Measurements from ENCODE around the gene THAP6. TPM values are rescaled to one million over a fixed set of nuclear protein-coding genes. Genes with fewer than 3 reads are reported as not detected.
"Not testable (repeated sequence)": the region's sequence is repeated elsewhere in the genome, so short reads cannot be mapped to it uniquely, and the experiment has no call there.

The THAP6 gene, protein sequence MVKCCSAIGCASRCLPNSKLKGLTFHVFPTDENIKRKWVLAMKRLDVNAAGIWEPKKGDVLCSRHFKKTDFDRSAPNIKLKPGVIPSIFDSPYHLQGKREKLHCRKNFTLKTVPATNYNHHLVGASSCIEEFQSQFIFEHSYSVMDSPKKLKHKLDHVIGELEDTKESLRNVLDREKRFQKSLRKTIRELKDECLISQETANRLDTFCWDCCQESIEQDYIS
- 18.6 and 19.8 TPM in 2 replicates for total RNA-seq (2014; rRNA removed; shearing (Covaris generic))
- 8.1 and 11.2 TPM in 2 replicates for polyA plus RNA-seq (2015; cell fraction: cytosol; rRNA removed)
- polyA plus RNA-seq (2015; cell fraction: nucleus; rRNA removed): 21.2 and 36.3 TPM in 2 replicates

- in situ Hi-C loops (cut with HindIII; ENCODE audit: low pct_unique_long_range_greater_than_20kb, low sequenced_read_pairs): no loop called here
- peak; percentile 97 for DNase-seq (ENCODE audit: low read depth, low spot score)
Observed at GRCh38 chr4:75514131-75514948, at the start of gene THAP6, which contains the start of gene RCHY1. TSS of gene THAP6 (plus strand) at chr4:75514473. CDS start at chr4:75515453, 980 bp downstream. TSS of gene RCHY1 (minus strand) at chr4:75514403. CDS start at chr4:75514286, 117 bp downstream.

- no peak for DNase-seq (ENCODE audit: low read depth, low spot score)
- in situ Hi-C loops (cut with HindIII; ENCODE audit: low pct_unique_long_range_greater_than_20kb, low sequenced_read_pairs): no loop called here
Observed at GRCh38 chr4:75469896-75470295, 44.4 kb upstream of the THAP6 start.

DNA sequence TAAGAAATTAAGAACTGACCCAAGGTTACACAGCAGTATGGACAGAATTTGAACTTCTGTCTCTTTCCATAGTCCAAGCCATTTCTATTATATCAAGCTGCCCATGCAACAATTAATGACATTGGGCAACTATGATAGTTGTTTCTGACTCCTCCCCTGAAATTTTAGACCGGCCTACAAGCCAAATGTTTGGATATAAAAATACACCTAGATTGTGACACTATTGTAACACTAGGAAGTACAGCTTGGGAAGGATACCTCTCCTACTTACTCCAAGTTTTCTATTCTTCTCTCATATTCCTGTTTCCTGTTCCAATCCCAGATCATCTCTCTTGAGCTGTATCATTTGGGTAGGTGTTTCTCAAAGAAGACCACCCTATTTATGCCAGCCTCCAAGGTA lies 43.5 kb upstream of the THAP6 start:
- DNase-seq (ENCODE audit: low read depth, low spot score): no peak
- in situ Hi-C loops (cut with HindIII; ENCODE audit: low pct_unique_long_range_greater_than_20kb, low sequenced_read_pairs): no loop called here

DNA sequence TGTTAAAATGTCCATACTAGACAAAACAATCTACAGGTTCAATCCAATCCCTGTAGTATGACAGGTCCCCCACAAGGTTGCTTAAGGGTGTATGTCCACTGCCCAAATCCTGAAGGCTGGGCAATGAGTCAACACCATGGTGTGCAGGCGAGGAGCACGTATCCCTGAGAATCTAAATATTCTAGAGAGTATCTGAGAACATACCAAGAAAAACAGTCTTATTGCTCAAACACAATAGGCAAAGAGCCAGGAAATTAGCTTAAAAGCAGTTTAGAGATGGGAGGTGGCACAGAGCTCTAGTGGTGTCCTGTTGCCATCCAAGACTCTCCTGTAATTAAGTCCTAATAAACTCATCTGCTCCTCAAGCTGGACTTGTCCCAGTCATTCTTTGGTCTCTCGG lies 37.1 kb upstream of the THAP6 start:
- in situ Hi-C loops (cut with HindIII; ENCODE audit: low pct_unique_long_range_greater_than_20kb, low sequenced_read_pairs): no loop called here
- DNase-seq (ENCODE audit: low read depth, low spot score): no peak

- in situ Hi-C loops (cut with HindIII; ENCODE audit: low pct_unique_long_range_greater_than_20kb, low sequenced_read_pairs): no loop called here
- DNase-seq (ENCODE audit: low read depth, low spot score): no peak
Observed at GRCh38 chr4:75484190-75484589, 30.1 kb upstream of the THAP6 start.

GRCh38 chr4:75490155-75490554 lies 24.1 kb upstream of the THAP6 start:
- peak; percentile 31 for DNase-seq (ENCODE audit: low read depth, low spot score)
- in situ Hi-C loops (cut with HindIII; ENCODE audit: low pct_unique_long_range_greater_than_20kb, low sequenced_read_pairs): no loop called here

DNA sequence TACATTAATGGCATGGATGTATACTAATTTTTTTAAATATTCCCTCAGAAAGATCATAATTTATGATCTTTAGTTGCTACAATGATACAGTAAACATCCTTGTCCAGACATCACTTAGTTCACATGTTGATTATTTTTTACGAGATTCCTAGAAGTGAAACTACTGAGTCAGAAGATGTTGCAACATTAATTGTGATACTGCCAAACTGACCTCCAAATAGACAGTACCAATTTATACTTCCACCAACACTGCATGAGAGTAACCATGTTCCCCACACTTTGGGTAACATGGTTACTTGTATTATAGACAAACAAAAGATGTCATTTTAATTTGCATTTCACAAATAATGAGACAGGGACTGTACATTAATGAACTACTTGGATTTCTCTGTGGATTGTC lies 19.7 kb upstream of the THAP6 start:
- peak; percentile 8 for DNase-seq (ENCODE audit: low read depth, low spot score)
- in situ Hi-C loops (cut with HindIII; ENCODE audit: low pct_unique_long_range_greater_than_20kb, low sequenced_read_pairs): no loop called here

DNA sequence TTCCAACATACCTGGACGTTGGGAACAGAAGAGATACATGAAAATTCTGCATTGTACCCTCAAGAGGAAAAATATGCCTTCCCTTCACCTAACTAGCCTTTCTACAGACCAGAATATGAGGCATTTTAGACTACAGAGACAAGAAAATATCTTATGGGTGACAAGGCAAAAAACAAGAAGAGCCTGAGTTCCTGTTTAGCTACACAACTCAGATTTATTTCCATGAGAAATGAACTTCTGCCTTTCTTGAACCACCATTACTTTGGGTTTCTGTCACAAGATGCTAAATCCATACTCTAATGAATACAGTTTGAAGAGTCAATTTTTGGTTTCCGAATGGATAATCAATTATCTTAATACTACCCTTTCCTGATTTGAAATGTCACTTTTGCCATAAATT lies 18.8 kb upstream of the THAP6 start:
- no peak for DNase-seq (ENCODE audit: low read depth, low spot score)
- in situ Hi-C loops (cut with HindIII; ENCODE audit: low pct_unique_long_range_greater_than_20kb, low sequenced_read_pairs): no loop called here

DNA sequence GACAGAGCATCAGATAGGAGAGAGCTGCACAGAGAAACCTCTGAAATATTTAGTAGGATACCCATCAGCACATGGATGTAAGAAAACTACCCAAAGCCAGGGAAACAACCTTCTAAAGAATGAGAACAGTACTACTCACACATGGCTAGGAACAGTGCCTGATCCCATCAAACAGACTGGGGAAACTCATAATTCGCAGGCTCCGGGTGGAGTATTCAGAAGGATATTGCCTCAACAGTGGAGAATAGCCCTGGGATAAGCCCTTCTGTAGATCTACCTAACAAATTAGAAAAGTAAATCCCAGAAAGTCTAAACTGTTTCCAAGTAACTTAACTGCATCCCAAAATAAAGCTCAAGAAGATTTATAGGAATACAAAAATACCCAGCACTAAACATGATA lies 17.9 kb upstream of the THAP6 start:
- no peak for DNase-seq (ENCODE audit: low read depth, low spot score)
- in situ Hi-C loops (cut with HindIII; ENCODE audit: low pct_unique_long_range_greater_than_20kb, low sequenced_read_pairs): no loop called here

- in situ Hi-C loops (cut with HindIII; ENCODE audit: low pct_unique_long_range_greater_than_20kb, low sequenced_read_pairs): no loop called here
- no peak for DNase-seq (ENCODE audit: low read depth, low spot score)
Observed at GRCh38 chr4:75497133-75497532, 17.1 kb upstream of the THAP6 start.

- in situ Hi-C loops (cut with HindIII; ENCODE audit: low pct_unique_long_range_greater_than_20kb, low sequenced_read_pairs): no loop called here
- DNase-seq (ENCODE audit: low read depth, low spot score): no peak
Observed at GRCh38 chr4:75498041-75498440, 16.2 kb upstream of the THAP6 start.

DNA sequence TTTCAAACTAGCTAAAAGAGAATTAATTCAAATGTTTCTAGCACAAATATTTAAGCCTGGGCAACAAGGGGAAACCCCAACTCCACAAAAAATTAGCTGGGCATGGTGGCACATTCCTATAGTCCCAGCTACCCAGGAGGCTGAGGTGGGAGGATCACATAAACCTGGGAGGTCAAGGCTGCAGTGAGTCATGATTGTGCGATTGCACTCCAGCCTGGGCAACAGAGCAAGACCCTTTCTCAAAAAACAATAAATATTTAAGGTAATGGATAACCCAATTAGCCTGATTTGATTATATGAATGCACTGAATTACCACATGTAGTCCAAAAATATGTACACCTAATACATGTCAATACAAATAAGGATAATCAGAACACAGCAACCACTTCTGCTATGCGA lies 14.4 kb upstream of the THAP6 start:
- in situ Hi-C loops (cut with HindIII; ENCODE audit: low pct_unique_long_range_greater_than_20kb, low sequenced_read_pairs): no loop called here
- DNase-seq (ENCODE audit: low read depth, low spot score): no peak

DNA sequence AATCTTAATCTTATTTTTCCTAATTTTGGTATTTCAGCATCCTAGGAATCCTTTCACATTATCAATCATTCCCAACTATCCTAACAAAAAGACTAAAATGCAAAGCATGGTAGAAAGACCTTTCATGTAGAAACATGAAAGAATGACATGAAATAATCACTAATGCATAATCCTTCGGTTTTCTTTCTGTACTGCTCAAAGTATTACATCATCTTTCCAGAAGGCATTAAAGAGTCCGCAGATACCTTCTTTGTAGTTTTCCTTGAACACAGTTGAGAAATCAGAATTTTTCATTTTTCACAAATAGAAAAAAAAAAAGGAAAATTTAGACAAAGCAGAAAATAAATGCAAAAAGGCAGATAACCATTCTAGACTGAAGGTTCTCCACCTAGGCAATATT lies 11.6 kb upstream of the THAP6 start:
- in situ Hi-C loops (cut with HindIII; ENCODE audit: low pct_unique_long_range_greater_than_20kb, low sequenced_read_pairs): no loop called here
- DNase-seq (ENCODE audit: low read depth, low spot score): no peak

GRCh38 chr4:75505630-75506029 lies 8.6 kb upstream of the THAP6 start:
- in situ Hi-C loops (cut with HindIII; ENCODE audit: low pct_unique_long_range_greater_than_20kb, low sequenced_read_pairs): no loop called here
- DNase-seq (ENCODE audit: low read depth, low spot score): no peak

DNA sequence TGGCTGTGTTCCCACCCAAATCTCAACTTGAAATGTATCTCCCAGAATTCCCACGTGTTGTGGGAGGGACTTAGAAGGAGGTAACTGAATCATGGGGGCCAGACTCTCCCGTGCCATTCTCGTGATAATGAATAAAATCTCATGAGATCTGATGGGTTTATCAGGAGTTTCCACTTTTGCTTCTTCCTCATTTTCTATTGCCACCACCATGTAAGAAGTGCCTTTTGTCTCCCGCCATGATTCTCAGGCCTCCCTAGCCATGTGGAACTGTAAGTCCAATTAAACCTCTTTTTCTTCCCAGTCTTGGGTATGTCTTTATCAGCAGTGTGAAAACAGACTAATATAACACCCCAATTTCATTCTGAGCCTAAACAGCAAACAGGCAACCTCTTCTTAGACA lies 4.7 kb upstream of the THAP6 start:
- in situ Hi-C loops (cut with HindIII; ENCODE audit: low pct_unique_long_range_greater_than_20kb, low sequenced_read_pairs): not testable (repeated sequence)
- peak; percentile 24 for DNase-seq (ENCODE audit: low read depth, low spot score)

DNA sequence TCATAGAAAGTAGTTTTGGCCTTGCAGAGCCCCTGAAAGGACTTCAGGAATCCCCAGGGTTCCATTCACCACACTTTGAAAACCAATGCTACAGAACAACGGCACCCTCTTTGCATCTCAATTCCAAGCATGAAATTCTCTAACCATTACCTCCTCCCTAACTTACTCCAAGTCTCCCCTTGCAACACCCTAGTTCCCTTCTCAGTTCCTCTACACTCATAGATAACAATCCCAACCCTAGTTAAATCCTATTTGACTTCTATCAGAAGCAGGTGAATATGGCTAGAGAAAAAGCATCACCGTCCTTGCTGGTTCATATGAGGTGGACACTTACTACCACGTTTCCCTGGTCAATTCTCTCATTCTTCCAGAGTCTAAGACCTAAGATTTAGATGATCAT lies 2.4 kb upstream of the THAP6 start:
- no peak for DNase-seq (ENCODE audit: low read depth, low spot score)
- in situ Hi-C loops (cut with HindIII; ENCODE audit: low pct_unique_long_range_greater_than_20kb, low sequenced_read_pairs): no loop called here

DNA sequence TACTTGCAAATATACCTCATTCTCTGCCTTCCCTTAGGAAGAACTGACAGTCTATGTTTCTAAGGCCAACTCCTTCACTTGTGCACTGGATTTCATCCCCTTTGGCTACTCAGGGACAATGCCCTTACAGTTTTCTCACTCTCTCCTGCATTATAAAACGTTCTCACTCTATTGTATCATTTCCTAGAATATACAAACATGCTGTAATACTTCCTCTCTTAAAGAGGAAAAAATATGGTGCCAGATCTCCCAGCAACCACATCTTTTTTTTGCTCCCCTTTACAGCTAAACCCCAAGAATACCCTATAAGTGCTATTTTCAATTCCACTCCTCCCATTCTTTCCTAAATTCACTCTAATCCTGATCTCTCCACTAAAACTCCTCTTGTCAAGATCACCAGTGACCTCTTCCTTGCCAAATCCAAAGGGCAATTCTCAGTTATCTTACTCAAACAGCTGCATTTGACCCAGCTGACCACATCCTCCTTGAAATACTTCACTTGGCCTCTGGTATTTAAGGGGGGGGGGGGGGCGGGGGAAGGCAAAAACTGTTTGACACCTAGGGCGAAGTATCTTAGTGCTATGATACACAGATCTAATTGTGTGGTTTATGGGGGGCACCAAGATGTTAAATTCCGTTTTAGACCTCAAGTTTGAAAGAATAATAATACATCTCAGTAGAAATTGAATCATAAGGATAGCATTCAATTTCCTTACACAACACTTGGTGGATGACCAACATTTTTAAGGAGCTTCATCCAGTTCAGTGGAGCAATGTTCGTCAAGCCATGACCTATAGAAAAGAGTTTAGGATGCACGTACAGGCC lies 1.7 kb upstream of the THAP6 start:
- in situ Hi-C loops (cut with HindIII; ENCODE audit: low pct_unique_long_range_greater_than_20kb, low sequenced_read_pairs): no loop called here
- peak; percentile 81 for DNase-seq (ENCODE audit: low read depth, low spot score)

DNA sequence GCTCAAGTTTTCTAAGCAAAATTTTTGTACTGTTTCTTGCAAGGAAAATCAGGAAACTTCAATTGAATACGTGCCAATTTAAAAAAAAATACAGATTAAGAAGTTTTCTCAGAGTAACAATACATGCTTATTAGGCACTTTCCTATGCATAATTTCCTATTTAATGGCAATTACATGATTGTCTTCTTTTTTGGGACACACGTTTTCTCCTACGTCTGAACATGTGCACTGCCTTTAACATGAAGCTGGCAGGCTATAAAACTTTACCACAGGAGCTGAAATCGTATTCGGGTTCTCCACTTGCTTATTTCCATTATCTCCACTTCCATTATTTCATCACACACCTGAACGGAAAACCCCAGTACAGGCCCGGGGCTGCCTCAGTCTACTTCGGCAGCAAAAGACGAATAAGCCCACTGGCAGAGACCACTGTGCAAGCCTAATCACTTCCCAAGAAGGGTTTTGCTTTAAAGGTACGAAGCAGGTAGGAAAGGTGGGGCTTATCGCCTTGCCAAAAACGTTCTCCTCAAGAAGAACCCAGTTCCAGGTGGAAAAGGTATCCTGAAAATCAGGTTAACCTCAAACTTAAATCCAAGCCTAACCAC lies 645 bp upstream of the THAP6 start:
- no peak for DNase-seq (ENCODE audit: low read depth, low spot score)

More for the DNA sequence above, 645 bp upstream of the THAP6 start:
- in situ Hi-C loops (cut with HindIII; ENCODE audit: low pct_unique_long_range_greater_than_20kb, low sequenced_read_pairs): no loop called here

Measured in SK-MEL-5 (cell line).